ENCODE results near the gene TPP1.
A peak's percentile ranks its signal among the peaks of the same experiment; 100 is the strongest.

The TPP1 gene

GRCh38 chr11:6630632-6631291 lies 11.5 kb upstream of the TPP1 start:
- no peak overlapping the region for H3K27ac ChIP-seq
- peak overlapping the region in 2 of 7 experiments; percentile 15 to 35 for H3K4me3 ChIP-seq

GRCh38 chr11:6629892-6630631 lies 10.8 kb upstream of the TPP1 start:
- Histone ChIP-seq H3K27ac (no peak overlapping the region), H3K4me3 (peak overlapping the region in 2 of 7 experiments; percentile 15 to 35)

- Histone ChIP-seq H3K27ac (no peak overlapping the region), H3K4me3 (no peak overlapping the region)
These were observed 10.3 kb upstream of the TPP1 start for GRCh38 chr11:6629573-6629891.

- Histone ChIP-seq H3K27ac (no peak overlapping the region), H3K4me3 (no peak overlapping the region)
These were observed 9.3 kb upstream of the TPP1 start for GRCh38 chr11:6628526-6628925.

GRCh38 chr11:6627762-6628241 lies 8.6 kb upstream of the TPP1 start:
- Histone ChIP-seq H3K27ac (no peak overlapping the region), H3K4me3 (no peak overlapping the region)

GRCh38 chr11:6626971-6627761 lies 7.9 kb upstream of the TPP1 start:
- Histone ChIP-seq H3K27ac (no peak overlapping the region), H3K4me3 (no peak overlapping the region)

GRCh38 chr11:6625832-6626420 lies 6.7 kb upstream of the TPP1 start:
- H3K27ac ChIP-seq, result no peak overlapping the region

GRCh38 chr11:6625156-6625831 lies 6.1 kb upstream of the TPP1 start:
- Histone ChIP-seq H3K4me3 (no peak overlapping the region), H3K27ac (no peak overlapping the region)

More at GRCh38 chr11:6625832-6626420, 6.7 kb upstream of the TPP1 start:
- H3K4me3 ChIP-seq, result no peak overlapping the region

GRCh38 chr11:6623391-6624363 lies 4.5 kb upstream of the TPP1 start:
- H3K4me3 ChIP-seq, result no peak overlapping the region
- no peak overlapping the region for H3K27ac ChIP-seq

GRCh38 chr11:6622261-6623171 lies 3.3 kb upstream of the TPP1 start:
- H3K27ac ChIP-seq, result peak overlapping the region in 1 of 21 experiments; percentile 27

GRCh38 chr11:6621711-6622211 lies 2.5 kb upstream of the TPP1 start:
- Histone ChIP-seq H3K4me3 (no peak overlapping the region), H3K27ac (no peak overlapping the region)

More at GRCh38 chr11:6622261-6623171, 3.3 kb upstream of the TPP1 start:
- H3K4me3 ChIP-seq, result no peak overlapping the region

- Histone ChIP-seq H3K4me3 (no peak overlapping the region), H3K27ac (peak overlapping the region in 1 of 21 experiments; percentile 7)
These were observed 1.4 kb upstream of the TPP1 start for GRCh38 chr11:6620636-6621035.

- Histone ChIP-seq H3K27ac (peak overlapping the region; percentile 34 to 98 (median 92)), H3K4me3 (peak overlapping the region; percentile 60 to 85 (median 80))
These were observed 862 bp downstream of the TPP1 start for GRCh38 chr11:6618117-6619003.

GRCh38 chr11:6617315-6617781 lies 1.9 kb downstream of the TPP1 start:
- H3K4me3 ChIP-seq, result peak overlapping the region in 4 of 7 experiments; percentile 67 to 82 (median 80)
- H3K27ac ChIP-seq, result peak overlapping the region in 18 of 21 experiments; percentile 3 to 98 (median 92)

GRCh38 chr11:6616596-6617250 lies 2.5 kb downstream of the TPP1 start:
- no peak overlapping the region for H3K4me3 ChIP-seq
- peak overlapping the region in 7 of 21 experiments; percentile 3 to 98 (median 29) for H3K27ac ChIP-seq

Data from skin epidermis (tissue), 12 donors.